ENCODE data around the gene ARHGEF16. TPM values are rescaled to one million over a fixed set of nuclear protein-coding genes. Genes with fewer than 3 reads are reported as not detected.
A peak's percentile ranks its signal among the peaks of the same experiment; 100 is the strongest.

The ARHGEF16 gene
- total RNA-seq, 4 donors from 2014 or later, result 8.4 to 24.6 (median 22.4) TPM

GRCh38 chr1:3461238-3461933 is 6.9 kb downstream of the ARHGEF16 start:
- WGBS, 2 donors, result 85 to 90% methylated on average over 8 to 24 of the region's 30 CpGs
- Histone ChIP-seq H3K27me3 (no peaks in the 10 kb centered on the region), H3K9me3 (no peaks in the 10 kb centered on the region), H3K4me1 (peaks cover 50 to 99% (median 72%) of the 10 kb centered on the region in 3 donors), H3K4me3 (no peak overlapping the region), H3K36me3 (peaks cover 0 to 6% (median 0%) of the 10 kb centered on the region in 3 donors), H3K27ac (peak overlapping the region in 2 of 4 donors; percentile 81 to 84)
- no peak for DNase-seq
- no peak for TF ChIP-seq CTCF (IDR thresholded peaks at IDR 0.05)
- TF ChIP-seq POLR2A (IDR thresholded peaks at IDR 0.05), result no peak
- intact Hi-C loops (cut with DNase I), result no loop called here

DNA sequence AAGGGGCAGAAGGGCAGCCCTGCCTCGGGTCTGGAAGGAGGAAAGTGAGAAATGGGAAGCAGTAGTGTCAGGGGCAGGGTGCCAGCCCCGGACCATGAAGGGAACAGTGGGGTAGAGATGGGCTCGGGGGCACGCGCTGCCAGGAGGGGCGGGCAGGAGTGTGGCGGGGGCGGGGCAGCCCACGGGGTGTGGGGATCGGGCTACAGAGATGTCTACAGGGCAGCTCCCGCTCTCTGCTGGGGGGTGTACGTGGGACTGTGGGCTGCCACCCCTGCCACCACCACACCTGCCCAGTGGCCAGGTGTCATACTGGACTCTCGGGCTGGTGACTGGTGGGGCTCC is 7.4 kb downstream of the ARHGEF16 start:
- no peaks in the 10 kb centered on the region for H3K9me3 ChIP-seq
- intact Hi-C loops (cut with DNase I), result no loop called here
- H3K27ac ChIP-seq, result no peak overlapping the region
- peaks cover 49 to 99% (median 77%) of the 10 kb centered on the region in 3 donors for H3K4me1 ChIP-seq
- H3K4me3 ChIP-seq, result no peak overlapping the region
- H3K36me3 ChIP-seq, result peaks cover 0 to 6% (median 0%) of the 10 kb centered on the region in 3 donors
- DNase-seq, result no peak
- H3K27me3 ChIP-seq, result no peaks in the 10 kb centered on the region
- WGBS, 2 donors, result 74 to 78% methylated on average over 10 to 12 of the region's 13 CpGs
- no peak for TF ChIP-seq CTCF (IDR thresholded peaks at IDR 0.05)
- TF ChIP-seq POLR2A (IDR thresholded peaks at IDR 0.05), result no peak

DNA sequence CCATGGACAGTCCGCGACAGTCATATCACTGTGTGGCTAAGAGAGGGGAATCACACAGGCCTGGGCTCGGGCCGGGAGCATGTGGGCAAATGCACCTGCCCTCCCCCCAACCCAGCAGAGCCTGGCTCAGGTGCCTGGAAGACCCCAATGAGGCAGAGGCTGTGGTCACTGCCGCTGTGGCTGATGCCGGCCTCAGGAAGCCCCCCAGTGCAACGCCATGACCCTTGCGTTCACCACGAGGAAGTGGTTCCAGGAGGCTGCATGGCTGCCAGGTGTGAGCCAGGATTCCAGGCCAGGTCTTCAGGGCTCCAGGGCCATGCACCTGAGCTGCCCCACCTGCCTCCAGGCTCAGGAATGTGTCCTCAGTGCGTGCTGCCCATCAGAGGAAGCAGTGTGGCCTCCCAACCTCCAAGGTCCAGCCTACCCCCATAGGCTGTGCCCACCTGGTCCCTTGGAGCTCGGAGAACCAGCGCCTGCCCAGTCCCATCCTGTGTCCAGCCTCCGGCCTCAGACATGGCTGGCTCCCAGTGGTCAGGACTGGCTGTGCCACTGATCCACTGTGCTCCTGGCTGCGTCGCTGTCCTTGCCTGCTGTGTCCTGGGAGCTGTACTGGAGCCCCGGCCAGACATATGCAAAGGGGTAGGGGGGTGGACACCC is 8.0 kb downstream of the ARHGEF16 start:
- Histone ChIP-seq H3K4me1 (peaks cover 53 to 99% (median 80%) of the 10 kb centered on the region in 3 donors), H3K27me3 (no peaks in the 10 kb centered on the region), H3K4me3 (no peak overlapping the region), H3K27ac (no peak overlapping the region), H3K9me3 (no peaks in the 10 kb centered on the region), H3K36me3 (peaks cover 0 to 6% (median 0%) of the 10 kb centered on the region in 3 donors)
- no peak for TF ChIP-seq POLR2A (IDR thresholded peaks at IDR 0.05)
- TF ChIP-seq CTCF (IDR thresholded peaks at IDR 0.05), result no peak
- no peak for DNase-seq
- intact Hi-C loops (cut with DNase I), result no loop called here
- WGBS, 2 donors, result 70 to 91% methylated on average over 2 to 6 of the region's 16 CpGs

- H3K27ac ChIP-seq, result no peak overlapping the region
- H3K4me1 ChIP-seq, result peaks cover 53 to 99% (median 80%) of the 10 kb centered on the region in 3 donors
Observed at GRCh38 chr1:3463013-3463385, 8.5 kb downstream of the ARHGEF16 start.

More at GRCh38 chr1:3463013-3463385, 8.5 kb downstream of the ARHGEF16 start:
- Histone ChIP-seq H3K27me3 (no peaks in the 10 kb centered on the region), H3K9me3 (no peaks in the 10 kb centered on the region), H3K36me3 (peaks cover 0 to 6% (median 0%) of the 10 kb centered on the region in 3 donors), H3K4me3 (no peak overlapping the region)
- 90% methylated on average over 4 of the region's 22 CpGs; no CpG with 5 or more reads in 1 of the 2 donors for WGBS, 2 donors
- TF ChIP-seq POLR2A (IDR thresholded peaks at IDR 0.05), result no peak
- TF ChIP-seq CTCF (IDR thresholded peaks at IDR 0.05), result no peak
- intact Hi-C loops (cut with DNase I), result no loop called here
- DNase-seq, result no peak

Measured in esophagus squamous epithelium (tissue), 5 donors.